Measurements from ENCODE around the gene TRIM5.

GRCh38 chr11:5631969-5632635 is 52.8 kb downstream of the TRIM5 start:
- TF ChIP-seq POLR2A (IDR thresholded peaks at IDR 0.05) (no peak), CTCF (IDR thresholded peaks at IDR 0.05) (no peak), EP300 (IDR thresholded peaks at IDR 0.05) (no peak)
